Measurements from ENCODE around the gene CCDC141.
"Not testable (repeated sequence)": the region's sequence is repeated elsewhere in the genome, so short reads cannot be mapped to it uniquely, and the experiment has no call there.

The CCDC141 gene

DNA sequence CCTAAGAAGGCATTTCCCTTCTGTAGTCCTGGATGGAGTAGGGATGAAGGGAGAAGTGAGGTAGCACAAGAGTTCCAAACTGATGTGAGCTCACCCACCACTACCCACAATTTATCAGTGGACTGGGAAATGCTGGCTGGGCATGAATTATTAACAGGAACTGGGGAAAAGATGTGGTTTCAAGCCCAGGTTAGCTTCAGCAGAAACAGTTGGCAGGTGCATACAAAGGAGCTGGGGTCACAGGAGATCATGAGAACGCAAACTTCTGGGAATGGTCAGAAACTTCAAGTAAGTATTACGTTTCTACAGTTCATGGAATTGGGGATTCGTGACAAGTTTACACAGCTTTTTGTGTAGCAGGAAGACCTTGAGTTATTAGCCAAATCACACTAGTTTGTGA, 5.4 kb downstream of the CCDC141 start:
- no peak for DNase-seq (ENCODE audit: low read depth)

DNA sequence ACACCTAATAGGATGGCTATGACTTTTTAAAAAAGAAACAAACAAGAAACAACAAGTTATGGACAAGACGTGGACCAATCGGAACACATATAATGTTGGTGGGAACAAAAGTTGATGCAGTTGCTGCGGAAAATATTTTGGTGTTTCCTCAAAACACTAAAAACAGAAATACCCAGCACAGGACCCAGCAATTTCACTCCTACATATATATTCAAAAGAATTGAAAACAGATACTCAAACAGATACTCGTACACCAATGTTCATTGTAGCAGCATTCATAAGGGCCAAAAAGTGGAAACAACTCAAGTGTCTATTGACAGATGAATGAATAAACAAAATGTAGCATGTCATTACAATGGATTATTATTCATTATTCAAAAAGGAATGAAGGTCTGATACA, 12.1 kb downstream of the CCDC141 start:
- DNase-seq (ENCODE audit: low read depth), result no peak

DNA sequence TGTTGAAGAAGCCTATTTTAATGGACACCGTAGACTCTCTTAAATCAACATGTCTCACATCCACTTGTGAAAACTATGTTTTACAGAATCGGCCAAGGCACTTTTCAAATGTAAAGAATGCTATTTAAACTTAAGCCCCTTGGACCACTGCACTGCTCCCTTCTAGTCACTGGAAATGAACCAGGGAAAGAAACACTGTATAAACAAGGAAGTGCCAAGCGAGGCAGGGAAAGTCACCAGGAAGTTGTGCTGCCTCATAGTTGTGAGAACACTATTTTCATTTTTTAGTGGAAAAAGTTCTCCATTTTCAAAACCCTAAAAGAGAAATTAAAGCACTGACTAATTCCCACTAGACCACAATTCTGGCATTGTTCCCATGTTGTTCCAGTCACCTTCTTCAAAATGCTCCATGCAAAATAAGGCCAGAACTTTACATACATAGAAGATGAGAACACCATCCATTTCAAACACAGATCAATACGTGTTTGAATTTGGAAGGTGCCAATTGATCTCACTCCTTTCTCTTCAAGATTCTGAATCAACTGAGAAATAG, 13.5 kb downstream of the CCDC141 start:
- DNase-seq (ENCODE audit: low read depth), result no peak

DNA sequence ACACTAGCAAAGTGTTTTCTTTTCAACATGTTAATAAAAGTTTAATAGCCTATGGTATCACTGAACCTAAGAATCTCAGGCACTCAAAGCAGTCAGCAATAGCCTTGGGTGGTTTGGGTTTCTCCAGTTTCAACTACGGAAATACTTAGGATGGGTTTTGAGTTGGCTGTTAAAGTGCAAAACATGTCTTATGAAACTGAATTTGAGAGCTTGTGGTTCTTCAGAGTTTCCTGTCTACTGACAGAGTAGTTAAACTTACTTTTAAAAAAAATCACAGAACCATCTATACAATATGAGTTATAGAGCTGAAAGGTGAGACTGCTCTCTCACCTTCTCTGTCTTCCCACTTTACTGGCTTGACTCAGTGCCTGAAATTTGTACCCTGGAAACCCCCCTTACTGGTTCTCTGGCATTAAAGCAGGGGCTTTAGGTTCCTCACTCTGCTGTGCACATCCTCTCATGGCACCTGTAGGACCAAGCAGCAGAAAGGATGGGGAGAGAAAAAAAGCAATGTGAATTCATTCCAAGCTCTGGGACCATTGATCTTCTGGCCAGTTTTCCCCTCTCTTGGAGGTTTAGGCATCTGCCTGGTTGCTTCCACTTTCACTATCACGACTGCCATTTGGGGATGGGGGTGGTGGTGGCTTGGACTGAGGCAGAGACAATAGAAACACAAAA, 18.1 kb downstream of the CCDC141 start:
- no peak for DNase-seq (ENCODE audit: low read depth)

DNA sequence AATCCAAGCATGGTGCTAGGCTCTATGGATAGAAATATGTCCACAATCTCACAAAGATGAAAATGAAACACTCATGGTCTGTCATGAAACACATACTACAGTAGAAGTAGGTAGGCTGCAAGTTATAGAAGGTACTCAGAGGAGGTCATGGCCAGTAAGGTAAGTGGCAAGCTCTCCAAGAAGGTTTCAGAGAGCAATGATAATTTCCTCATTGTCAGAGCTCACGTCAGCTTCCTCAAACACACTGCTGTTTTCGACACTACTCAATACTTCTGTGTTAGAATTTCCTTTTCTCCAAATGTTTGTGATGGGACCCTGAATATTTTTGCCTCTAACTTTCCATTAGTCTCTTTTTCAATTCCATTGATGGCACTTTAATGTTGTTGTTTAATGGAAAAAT, 25.5 kb downstream of the CCDC141 start:
- DNase-seq (ENCODE audit: low read depth), result no peak

DNA sequence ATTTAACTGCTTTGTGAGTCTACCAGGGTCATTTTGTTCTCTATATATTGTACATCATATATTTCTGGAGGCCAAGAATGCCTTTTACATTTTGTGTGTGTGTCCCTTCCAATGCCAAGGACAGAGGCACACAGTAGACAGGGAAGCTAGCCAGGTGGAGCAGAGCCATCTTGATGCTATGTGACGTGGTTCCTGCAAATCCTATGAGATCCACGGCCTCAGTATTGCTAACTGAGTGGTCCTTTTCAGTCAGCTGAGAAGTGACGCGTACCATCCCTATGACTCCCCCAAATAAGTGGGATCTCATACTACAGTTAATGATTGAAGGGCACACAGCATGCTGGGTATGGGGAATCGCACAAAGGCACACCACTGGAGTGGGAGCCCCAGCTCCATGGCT, 27.3 kb downstream of the CCDC141 start:
- no peak for DNase-seq (ENCODE audit: low read depth)

DNA sequence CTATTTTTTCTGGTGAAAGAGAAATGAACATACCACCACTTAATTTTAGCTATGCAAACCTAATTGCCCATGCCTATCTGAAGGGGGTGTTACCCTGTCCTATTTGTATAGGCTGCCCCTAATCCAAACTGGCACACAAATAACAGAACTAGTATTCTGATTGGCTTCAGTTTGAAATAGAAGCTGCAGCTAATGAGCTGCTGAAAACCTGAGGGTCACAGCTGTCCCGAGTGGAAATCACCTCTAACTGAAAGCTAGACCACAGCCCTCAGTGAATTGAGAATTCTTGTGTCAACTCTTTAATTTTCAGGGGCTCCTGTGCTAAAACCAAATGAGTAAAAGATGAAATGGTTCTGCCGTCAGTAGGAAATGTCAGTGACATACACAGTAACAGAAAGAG, 28.7 kb downstream of the CCDC141 start:
- DNase-seq (ENCODE audit: low read depth), result no peak

DNA sequence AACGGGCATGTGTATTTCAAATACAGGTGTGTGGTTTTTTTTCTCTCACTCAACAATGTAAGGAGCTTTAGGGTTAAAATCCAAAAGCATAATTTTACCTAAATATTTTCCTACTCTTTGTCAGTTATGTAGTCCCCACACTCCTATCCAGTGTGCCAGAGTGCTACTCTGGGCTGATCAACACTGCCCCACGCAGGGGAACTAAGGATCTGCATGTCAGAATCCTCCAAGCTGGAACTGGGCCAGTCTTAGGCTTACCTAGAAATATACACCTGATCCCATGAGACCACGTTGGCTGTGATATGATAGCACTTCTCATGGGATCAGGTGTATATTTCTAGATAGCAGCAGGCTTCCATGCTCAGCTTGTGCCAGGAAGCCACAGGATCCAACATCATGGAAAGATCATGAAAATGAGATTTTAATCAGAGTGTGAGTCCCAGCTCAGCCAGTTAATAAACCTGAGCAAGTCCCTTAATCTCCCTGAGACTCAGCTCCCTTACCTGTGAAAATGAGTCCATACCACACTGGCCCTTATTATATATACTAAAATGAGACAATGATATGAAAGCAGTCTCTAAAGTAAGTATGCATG, 29.7 kb downstream of the CCDC141 start:
- no peak for DNase-seq (ENCODE audit: low read depth)

DNA sequence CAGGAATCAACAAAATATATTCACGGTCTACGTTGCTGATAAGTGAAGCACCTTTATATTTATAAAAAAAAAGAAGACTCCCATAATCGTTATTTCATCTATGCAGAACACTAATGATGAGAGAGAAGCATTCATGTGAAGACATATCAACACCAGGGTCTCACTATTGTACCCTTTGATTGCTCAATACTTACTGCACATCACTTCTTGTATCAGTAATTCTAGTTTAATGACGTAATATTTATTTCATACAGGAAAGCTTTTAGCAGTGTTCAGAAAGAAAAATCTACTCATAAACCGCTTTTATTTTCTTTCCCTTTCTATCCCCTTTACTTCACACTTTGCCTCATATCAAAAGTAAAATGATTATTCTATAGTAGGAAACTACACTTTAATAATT, 30.7 kb downstream of the CCDC141 start:
- DNase-seq (ENCODE audit: low read depth), result no peak

DNA sequence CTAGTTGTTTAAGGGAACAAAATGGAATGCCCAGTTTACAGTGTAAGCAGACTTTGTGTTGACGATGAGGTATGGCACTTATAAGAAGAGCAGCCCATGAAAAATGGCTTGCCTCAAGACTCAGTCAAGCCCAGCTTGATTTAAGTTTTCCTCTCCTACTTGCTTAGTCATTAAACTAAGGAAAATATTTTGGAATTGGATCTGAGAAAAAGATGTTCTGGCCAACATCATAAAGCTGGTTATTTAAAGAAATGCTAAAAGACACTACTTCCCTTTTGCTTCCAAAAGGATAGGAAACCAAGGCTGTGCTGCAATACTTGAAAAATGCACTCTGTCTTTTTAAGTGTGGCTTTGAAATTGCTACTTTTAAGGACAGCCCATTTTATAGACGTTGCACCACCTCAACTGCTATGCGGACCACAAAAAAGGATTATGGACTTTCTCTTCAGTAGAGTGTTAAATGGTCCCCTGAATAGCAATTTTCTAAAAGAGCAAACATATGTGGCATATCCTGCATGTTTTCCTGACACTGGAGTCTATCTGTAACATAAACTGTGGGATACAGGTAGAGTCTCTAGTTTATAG, 32.1 kb downstream of the CCDC141 start:
- no peak for DNase-seq (ENCODE audit: low read depth)

DNA sequence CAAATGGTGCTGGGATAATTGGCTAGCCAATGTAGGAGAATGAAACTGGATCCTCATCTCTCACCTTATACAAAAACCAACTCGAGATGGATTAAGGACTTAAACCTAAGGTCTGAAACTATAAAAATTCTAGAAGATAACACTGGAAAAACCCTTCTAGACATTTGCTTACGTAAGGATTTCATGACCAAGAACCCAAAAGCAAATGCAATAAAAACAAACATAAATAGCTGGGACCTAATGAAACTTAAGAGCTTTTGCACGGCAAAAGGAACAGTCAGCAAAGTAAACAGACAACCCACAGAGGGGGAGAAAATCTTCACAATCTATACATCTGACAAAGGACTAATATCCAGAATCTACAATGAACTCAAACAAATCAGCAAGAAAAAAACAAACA, 35.7 kb downstream of the CCDC141 start:
- not testable (repeated sequence) for DNase-seq (ENCODE audit: low read depth)

DNA sequence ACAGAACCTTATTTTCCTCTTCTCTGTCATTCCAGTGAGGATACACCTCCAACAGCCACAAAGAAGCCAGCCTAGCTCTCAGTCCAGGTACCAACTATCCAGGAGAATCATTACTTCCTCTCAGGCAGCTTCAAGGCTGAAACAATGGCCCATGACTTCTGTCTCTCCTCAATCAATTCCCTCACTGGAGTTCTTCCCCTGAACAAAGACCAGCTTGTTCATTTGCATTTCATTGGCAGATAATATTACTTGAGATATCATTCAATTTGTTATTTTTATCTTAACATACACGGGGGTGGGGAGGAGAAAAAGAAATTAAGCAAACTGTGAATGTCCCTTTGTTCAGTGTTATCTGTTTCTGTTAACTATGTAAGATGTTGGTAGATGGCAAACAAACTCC, 44.0 kb downstream of the CCDC141 start:
- DNase-seq (ENCODE audit: low read depth), result no peak

DNA sequence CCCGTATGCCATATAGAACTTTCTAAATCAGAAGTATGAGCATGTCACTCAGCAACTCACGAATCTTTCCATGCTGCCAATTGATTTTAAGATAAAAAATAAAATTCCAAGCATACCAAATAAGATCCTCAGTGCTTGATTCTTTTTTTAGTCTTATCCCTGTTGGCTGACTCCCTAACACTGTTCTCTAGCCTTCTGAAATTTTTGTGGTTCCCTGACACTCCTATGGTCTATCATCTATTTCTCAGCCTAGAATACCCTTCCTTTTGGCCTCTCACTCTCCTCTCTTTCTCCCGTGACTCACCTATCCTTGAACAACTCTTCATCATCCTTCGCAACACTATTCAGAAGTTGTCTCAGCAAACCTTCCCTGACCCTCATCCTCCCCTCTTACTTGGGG, 50.5 kb downstream of the CCDC141 start:
- DNase-seq (ENCODE audit: low read depth), result no peak

DNA sequence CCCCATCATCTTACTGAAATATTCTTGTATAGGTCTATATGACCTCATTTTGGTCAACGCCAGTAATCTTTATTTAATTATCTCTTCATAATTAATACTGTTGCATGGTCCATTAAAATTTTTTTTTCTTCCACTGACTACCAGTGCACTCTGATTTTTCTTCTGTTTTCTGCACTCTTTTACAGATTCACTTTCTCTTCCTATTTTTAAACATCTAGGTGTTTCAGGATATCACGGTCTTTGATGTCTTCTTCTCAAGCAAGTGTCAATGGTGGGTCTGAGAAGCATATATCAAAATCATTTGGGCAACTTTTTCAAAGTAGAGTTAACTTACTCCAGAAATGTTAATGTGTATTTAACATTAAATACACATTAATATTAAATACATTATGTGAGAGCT, 51.4 kb downstream of the CCDC141 start:
- no peak for DNase-seq (ENCODE audit: low read depth)

DNA sequence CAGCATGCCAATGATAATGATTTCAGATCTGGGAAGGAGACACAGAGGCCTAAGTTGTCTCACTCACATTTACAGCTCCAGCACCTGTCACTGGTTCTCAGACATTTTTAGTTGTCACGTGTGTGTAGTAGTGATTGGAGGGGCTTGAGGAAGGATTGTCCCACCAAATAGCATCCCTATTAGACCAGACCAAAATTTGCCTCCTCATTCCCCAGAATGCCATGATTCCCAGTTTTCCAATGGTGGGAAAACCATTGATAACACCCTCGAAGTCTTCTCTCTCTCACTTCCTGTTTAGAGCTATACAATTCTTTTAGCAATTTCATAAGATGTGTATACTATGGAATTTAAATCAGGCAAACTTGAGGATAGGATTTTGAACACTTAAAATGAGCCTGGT, 52.5 kb downstream of the CCDC141 start:
- no peak for DNase-seq (ENCODE audit: low read depth)

DNA sequence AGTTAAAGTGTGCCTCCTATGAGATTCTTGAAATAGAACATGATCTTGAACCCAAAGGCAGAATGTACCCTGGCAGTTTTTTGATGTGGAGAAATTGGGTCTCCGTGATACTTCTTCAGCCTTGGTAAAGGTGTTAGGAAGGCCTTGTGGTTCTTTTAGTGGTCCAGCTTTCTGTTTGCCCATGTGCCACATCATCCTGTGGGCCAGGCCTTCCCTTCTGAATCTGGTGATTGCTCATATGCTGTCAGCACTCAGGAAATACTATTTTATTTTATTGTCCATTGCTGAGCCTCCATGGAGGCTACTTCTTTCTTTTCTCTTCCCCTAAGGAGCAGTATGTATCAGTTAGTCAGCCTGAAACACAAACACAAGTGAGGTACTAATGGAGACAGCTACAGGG, 52.9 kb downstream of the CCDC141 start:
- no peak for DNase-seq (ENCODE audit: low read depth)

DNA sequence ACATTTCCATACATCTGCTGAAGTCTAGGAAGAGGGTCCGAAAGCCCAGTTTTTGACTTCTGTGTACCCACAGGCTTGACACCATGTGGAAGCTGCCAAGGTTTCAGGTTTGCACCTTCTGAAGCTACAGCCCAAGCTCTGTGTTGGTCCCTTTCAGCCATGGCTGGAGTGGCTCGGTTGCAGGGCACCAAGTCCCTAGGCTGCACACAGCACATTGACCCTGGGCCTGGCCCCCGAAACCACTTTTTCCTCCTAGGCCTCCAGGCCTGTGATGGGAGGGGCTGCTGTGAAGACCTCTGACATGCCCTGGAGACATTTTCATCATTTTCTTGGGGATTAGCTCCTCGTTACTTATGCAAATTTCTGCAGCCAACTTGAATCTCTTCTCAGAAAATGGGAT, 55.7 kb downstream of the CCDC141 start:
- DNase-seq (ENCODE audit: low read depth), result no peak

DNA sequence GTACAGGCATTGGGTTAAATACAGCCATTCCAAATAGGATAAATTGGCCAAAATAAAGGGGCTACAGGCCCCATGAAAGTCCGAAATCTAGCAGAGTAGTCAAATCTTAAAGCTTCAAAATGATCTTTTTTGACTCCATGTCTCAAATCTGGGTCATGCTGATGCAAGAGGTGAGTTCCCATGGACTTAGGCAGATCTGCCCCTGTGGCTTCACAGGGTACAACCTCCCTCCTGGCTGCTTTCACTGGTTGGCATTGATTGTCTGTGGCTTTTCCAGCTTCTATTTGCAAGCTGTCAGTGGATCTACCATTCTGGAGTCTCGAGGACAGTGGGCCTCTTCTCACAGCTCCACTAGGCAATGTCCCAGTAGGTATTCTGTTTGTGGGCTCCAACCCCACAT, 56.1 kb downstream of the CCDC141 start:
- no peak for DNase-seq (ENCODE audit: low read depth)

DNA sequence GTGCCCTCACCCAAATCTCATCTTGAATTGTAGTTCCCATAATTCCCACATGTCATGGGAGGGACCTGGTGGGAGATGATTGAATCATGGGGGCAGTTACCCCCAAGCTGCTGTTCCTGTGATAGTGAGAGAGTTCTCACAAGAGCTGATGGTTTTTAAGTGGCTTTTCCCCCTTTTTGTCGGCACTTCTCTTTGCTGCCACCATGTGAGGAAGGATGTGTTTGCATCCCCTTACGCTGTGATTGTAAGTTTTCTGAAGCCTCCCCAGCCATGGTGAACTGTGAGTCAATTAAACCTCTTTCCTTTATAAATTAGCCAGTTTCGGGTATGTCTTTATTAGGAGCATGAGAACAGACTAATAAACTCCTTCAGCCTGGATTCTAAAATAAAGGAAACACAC, 57.2 kb downstream of the CCDC141 start:
- DNase-seq (ENCODE audit: low read depth), result not testable (repeated sequence)

DNA sequence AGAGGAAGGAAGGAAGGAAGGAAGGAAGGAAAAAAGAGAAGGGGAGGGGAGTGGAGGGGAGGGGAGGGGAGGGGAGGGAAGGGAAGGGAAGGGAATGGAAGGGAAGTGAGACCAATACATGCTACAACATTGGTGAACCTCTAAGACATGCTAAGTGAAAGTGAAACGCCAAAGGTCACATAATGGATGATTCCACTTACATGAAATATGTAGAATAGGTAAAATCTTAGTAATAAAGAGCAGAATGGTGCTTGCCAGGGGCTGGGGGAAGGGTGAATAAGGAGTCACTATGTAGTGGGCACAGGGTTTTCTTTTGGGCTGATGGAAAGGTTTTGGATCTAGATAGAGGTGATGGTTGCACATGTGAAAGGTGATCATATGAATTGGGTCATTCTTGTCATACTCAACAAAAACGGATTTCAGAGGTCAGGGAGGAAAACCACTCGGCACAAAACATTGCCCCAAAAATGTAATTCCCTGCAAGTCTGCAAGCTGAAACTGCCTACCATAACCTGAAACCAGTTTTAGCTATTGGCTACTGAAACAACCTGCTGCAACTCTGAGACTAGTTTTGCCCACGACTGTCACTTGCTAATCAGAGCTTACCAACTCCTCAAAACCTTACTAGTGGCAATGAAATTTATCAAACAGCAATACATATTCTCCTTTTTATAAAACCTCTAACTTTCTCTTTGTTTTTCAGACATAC, 59.2 kb downstream of the CCDC141 start:
- DNase-seq (ENCODE audit: low read depth), result no peak

DNA sequence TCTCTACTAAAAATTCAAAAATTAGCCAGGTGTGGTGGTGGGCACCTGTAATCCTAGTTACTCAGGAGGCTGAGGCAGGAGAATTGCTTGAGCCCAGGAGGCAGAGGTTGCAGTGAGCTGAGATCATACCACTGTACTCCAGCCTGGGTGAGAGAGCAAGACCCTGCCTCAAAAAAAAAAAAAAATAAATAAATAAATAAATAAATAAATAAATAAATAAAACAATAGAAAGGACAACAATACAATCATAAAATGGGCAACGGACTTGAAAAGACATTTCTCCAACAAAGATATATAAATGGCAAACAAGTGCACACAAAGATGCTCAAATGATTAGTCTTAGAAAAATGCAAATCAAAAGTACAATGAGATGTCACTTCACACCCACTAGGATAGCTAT, 60.5 kb downstream of the CCDC141 start:
- not testable (repeated sequence) for DNase-seq (ENCODE audit: low read depth)

DNA sequence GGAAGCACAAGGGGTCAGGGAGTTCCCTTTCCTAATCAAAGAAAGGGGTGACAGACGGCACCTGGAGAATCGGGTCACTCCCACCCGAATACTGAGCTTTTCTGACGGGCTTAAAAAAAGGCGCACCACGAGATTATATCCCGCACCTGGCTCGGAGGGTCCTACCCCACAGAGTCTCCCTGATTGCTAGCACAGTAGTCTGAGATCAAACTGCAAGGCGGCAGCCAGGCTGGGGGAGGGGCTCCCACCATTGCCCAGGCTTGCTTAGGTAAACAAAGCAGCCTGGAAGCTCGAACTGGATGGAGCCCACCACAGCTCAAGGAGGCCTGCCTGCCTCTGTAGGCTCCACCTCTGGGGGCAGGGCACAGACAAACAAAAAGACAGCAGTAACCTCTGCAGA, 67.3 kb downstream of the CCDC141 start:
- not testable (repeated sequence) for DNase-seq (ENCODE audit: low read depth)

DNA sequence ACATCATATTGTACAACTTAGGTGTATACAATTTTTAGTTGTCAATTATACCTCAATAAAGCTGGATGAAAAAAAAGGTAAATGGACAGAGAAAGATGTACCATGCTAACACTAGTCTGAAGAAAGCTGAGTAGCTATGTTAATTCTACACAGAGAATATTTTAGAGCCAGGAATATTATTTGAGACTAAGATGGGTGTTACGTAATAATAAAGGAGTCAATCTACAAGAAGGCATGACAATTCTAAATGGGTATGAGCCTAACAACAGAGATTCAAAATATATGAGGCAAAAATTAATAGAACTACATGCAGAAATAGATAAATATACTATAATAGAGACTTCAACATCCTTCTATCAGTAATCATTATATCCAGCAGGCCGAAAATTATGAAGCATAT, 69.1 kb downstream of the CCDC141 start:
- DNase-seq (ENCODE audit: low read depth), result no peak
